Measurements from ENCODE around the gene TEPSIN. TPM values are rescaled to one million over a fixed set of nuclear protein-coding genes. Genes with fewer than 3 reads are reported as not detected.

TEPSIN gene
- total and polyA plus RNA-seq, 4 donors, result 3.2 to 22.9 (median 10.7) TPM

GRCh38 chr17:81251094-81251708 is 12.3 kb upstream of the TEPSIN start:
- Histone ChIP-seq H3K9me3 (ENCODE audit: control insufficient read depth in 4 of 4, low read length in 3 of 4) (no peaks in the 10 kb centered on the region), H3K36me3 (ENCODE audit: control insufficient read depth in 4 of 4, insufficient read depth in 3 of 4, low read depth in 1 of 4, low read length in 3 of 4) (peaks cover 0 to 29% (median 19%) of the 10 kb centered on the region in 4 donors), H3K9ac (ENCODE audit: low read depth in 1 of 2, low read length in 2 of 2) (no peak overlapping the region), H3K4me1 (ENCODE audit: control insufficient read depth in 4 of 4, insufficient read depth in 4 of 4, low read length in 3 of 4) (peaks cover 0 to 4% (median 0%) of the 10 kb centered on the region in 4 donors), H3K27me3 (ENCODE audit: control insufficient read depth in 4 of 4, insufficient read depth in 4 of 4, low read length in 3 of 4) (no peaks in the 10 kb centered on the region), H3K27ac (ENCODE audit: low read depth in 1 of 2, low read length in 2 of 2) (no peak overlapping the region), H3K4me3 (ENCODE audit: low read depth in 1 of 3, low read length in 3 of 3) (no peak overlapping the region)
- no peak for TF ChIP-seq MAX (IDR thresholded peaks at IDR 0.05)
- TF ChIP-seq GABPA (IDR thresholded peaks at IDR 0.05 in 1 of 2, conservative IDR thresholded peaks at IDR 0.05 in 1 of 2), result no peak
- no peak for TF ChIP-seq YY1 (IDR thresholded peaks at IDR 0.05)
- no peak for TF ChIP-seq FOXA2 (IDR thresholded peaks at IDR 0.05)
- no peak for TF ChIP-seq SP1 (IDR thresholded peaks at IDR 0.05)
- TF ChIP-seq ATF3 (IDR thresholded peaks at IDR 0.05), result no peak
- DNase-seq (ENCODE audit: low spot score), result no peak
- 84% methylated on average over 25 of the region's 25 CpGs for WGBS

GRCh38 chr17:81250286-81251093 is 11.6 kb upstream of the TEPSIN start:
- Histone ChIP-seq H3K36me3 (ENCODE audit: control insufficient read depth in 4 of 4, insufficient read depth in 3 of 4, low read depth in 1 of 4, low read length in 3 of 4) (peaks cover 0 to 29% (median 19%) of the 10 kb centered on the region in 4 donors), H3K27ac (ENCODE audit: low read depth in 1 of 2, low read length in 2 of 2) (no peak overlapping the region), H3K9ac (ENCODE audit: low read depth in 1 of 2, low read length in 2 of 2) (no peak overlapping the region)

More at GRCh38 chr17:81250286-81251093, 11.6 kb upstream of the TEPSIN start:
- 90% methylated on average over 31 of the region's 31 CpGs for WGBS
- Histone ChIP-seq H3K27me3 (ENCODE audit: control insufficient read depth in 4 of 4, insufficient read depth in 4 of 4, low read length in 3 of 4) (no peaks in the 10 kb centered on the region), H3K4me3 (ENCODE audit: low read depth in 1 of 3, low read length in 3 of 3) (no peak overlapping the region), H3K9me3 (ENCODE audit: control insufficient read depth in 4 of 4, low read length in 3 of 4) (no peaks in the 10 kb centered on the region), H3K4me1 (ENCODE audit: control insufficient read depth in 4 of 4, insufficient read depth in 4 of 4, low read length in 3 of 4) (peaks cover 0 to 4% (median 2%) of the 10 kb centered on the region in 4 donors)
- TF ChIP-seq YY1 (IDR thresholded peaks at IDR 0.05) (no peak), FOXA1 (IDR thresholded peaks at IDR 0.05) (no peak), RXRA (IDR thresholded peaks at IDR 0.05) (no peak), NR2F2 (IDR thresholded peaks at IDR 0.05) (no peak), RAD21 (IDR thresholded peaks at IDR 0.05) (no peak), MAX (IDR thresholded peaks at IDR 0.05) (no peak), TAF1 (conservative IDR thresholded peaks at IDR 0.05) (no peak), JUND (IDR thresholded peaks at IDR 0.05) (no peak), ZBTB33 (IDR thresholded peaks at IDR 0.05) (no peak), HNF4A (conservative IDR thresholded peaks at IDR 0.05) (no peak), ATF3 (IDR thresholded peaks at IDR 0.05) (no peak), CTCF (IDR thresholded peaks at IDR 0.05; ENCODE audit: low read depth, low read length, missing input control) (no peak), HNF4G (IDR thresholded peaks at IDR 0.05) (no peak)
- DNase-seq (ENCODE audit: low spot score), result no peak
